ENCODE results near the gene DDI2. TPM values are rescaled to one million over a fixed set of nuclear protein-coding genes. Genes with fewer than 3 reads are reported as not detected.

Gene DDI2
- polyA plus RNA-seq, 1 donor (not counting 4 experiments of a cell fraction or from before 2014, with no cell fraction given) = 11.5 TPM

DNA sequence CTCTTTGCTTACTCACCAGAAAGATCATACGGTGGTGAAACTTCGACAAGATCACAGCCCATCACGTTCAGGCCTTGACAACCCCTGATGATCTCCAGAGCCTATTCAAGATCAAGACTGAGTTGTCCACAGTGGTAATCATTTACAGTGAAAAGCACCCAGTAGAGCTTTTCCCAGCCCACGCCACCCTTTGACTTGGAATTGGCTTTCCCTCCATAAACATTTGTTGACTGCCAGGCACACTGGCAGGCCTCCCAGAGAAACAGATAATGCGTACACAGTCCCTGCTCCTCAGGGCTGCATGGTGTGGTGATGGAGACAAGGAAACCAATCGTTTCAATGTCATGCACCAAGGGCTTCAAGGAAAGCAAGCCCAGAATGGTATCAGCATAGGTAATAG, 42.5 kb upstream of the DDI2 start:
- H3K79me2 ChIP-seq (ENCODE audit: control insufficient read depth, insufficient read depth, low read length) = no peaks in the 10 kb centered on the region
- no peaks in the 10 kb centered on the region for H3K36me3 ChIP-seq (ENCODE audit: control insufficient read depth in 2 of 2, extremely low read depth in 1 of 2, insufficient read depth in 2 of 2, low read length in 2 of 2)
- H3K27me3 ChIP-seq (ENCODE audit: control insufficient read depth, extremely low read depth, insufficient read depth, low read length) = no peaks in the 10 kb centered on the region
- H2AFZ ChIP-seq (ENCODE audit: control insufficient read depth, low read length) = no peak overlapping the region
- no peak overlapping the region for H3K4me2 ChIP-seq (ENCODE audit: control insufficient read depth, extremely low read depth, insufficient read depth, low read depth, low read length)
- FAIRE-seq (no peak), DNase-seq (ENCODE audit: low read depth, low spot score) (no peak)
- dilution Hi-C loops (cut with MboI; ENCODE audit: extremely low pct_ligation_motif_present, low sequenced_read_pairs) = no loop called here
- no peaks in the 10 kb centered on the region for H3K9me3 ChIP-seq (ENCODE audit: control insufficient read depth, low read depth, low read length)
- H3K4me1 ChIP-seq (ENCODE audit: control insufficient read depth, extremely low read depth, insufficient read depth, low read length) = no peaks in the 10 kb centered on the region
- H3K4me3 ChIP-seq (ENCODE audit: control insufficient read depth in 2 of 3, extremely low read depth in 1 of 3, insufficient read depth in 2 of 3, low read depth in 1 of 3, low read length in 3 of 3) = no peak overlapping the region
- no peak for TF ChIP-seq CTCF (optimal IDR thresholded peaks at IDR 0.05 in 1 of 3, IDR thresholded peaks at IDR 0.05 in 1 of 3, conservative IDR thresholded peaks at IDR 0.05 in 1 of 3; ENCODE audit: extremely low read depth in 1 of 3, insufficient read depth in 2 of 3, low read length in 3 of 3)
- TF ChIP-seq EZH2 (IDR thresholded peaks at IDR 0.05; ENCODE audit: low read length) = no peak
- H4K20me1 ChIP-seq (ENCODE audit: control insufficient read depth, extremely low read depth, insufficient read depth, low read length) = no peaks in the 10 kb centered on the region
- H3K9me1 ChIP-seq (ENCODE audit: control insufficient read depth, extremely low read depth, insufficient read depth, low read length) = no peaks in the 10 kb centered on the region
- H3K27ac ChIP-seq (ENCODE audit: control insufficient read depth, insufficient read depth, low read length) = no peak overlapping the region
- H3K9ac ChIP-seq (ENCODE audit: control insufficient read depth, extremely low read depth, insufficient read depth, low read length) = no peak overlapping the region

- no peak for FAIRE-seq
These were observed 41.6 kb upstream of the DDI2 start for GRCh38 chr1:15575549-15576150.

DNA sequence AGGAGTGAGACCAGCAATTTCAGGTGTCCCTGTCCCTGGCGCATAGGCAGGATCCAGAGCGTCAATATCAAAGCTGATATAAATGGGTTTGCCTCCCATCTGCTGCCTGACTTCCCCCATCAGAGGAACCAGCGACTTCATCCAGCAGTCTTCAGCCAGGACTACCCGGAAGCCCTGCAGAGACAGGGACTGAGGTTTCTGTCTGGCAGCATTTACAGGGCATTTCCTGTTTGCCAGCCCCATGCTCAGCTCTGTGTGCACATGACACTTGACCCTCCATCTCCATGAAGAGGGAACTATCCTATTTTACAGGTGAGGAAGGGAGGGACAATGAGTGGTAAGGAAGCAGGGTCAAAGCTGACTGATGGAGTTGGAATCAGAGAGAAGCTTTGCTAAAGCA, 39.6 kb upstream of the DDI2 start:
- Histone ChIP-seq H3K79me2 (ENCODE audit: control insufficient read depth, insufficient read depth, low read length) (no peaks in the 10 kb centered on the region), H3K4me2 (ENCODE audit: control insufficient read depth, extremely low read depth, insufficient read depth, low read depth, low read length) (no peak overlapping the region), H3K27me3 (ENCODE audit: control insufficient read depth, extremely low read depth, insufficient read depth, low read length) (no peaks in the 10 kb centered on the region), H2AFZ (ENCODE audit: control insufficient read depth, low read length) (no peak overlapping the region), H4K20me1 (ENCODE audit: control insufficient read depth, extremely low read depth, insufficient read depth, low read length) (no peaks in the 10 kb centered on the region), H3K4me1 (ENCODE audit: control insufficient read depth, extremely low read depth, insufficient read depth, low read length) (no peaks in the 10 kb centered on the region), H3K36me3 (ENCODE audit: control insufficient read depth in 2 of 2, extremely low read depth in 1 of 2, insufficient read depth in 2 of 2, low read length in 2 of 2) (no peaks in the 10 kb centered on the region), H3K9me3 (ENCODE audit: control insufficient read depth, low read depth, low read length) (no peaks in the 10 kb centered on the region), H3K9me1 (ENCODE audit: control insufficient read depth, extremely low read depth, insufficient read depth, low read length) (no peaks in the 10 kb centered on the region), H3K9ac (ENCODE audit: control insufficient read depth, extremely low read depth, insufficient read depth, low read length) (no peak overlapping the region), H3K27ac (ENCODE audit: control insufficient read depth, insufficient read depth, low read length) (no peak overlapping the region), H3K4me3 (ENCODE audit: control insufficient read depth in 2 of 3, extremely low read depth in 1 of 3, insufficient read depth in 2 of 3, low read depth in 1 of 3, low read length in 3 of 3) (no peak overlapping the region)
- dilution Hi-C loops (cut with MboI; ENCODE audit: extremely low pct_ligation_motif_present, low sequenced_read_pairs) = no loop called here
- DNase-seq (ENCODE audit: low read depth, low spot score) (no peak), FAIRE-seq (no peak)
- TF ChIP-seq EZH2 (IDR thresholded peaks at IDR 0.05; ENCODE audit: low read length) (no peak), CTCF (optimal IDR thresholded peaks at IDR 0.05 in 1 of 3, IDR thresholded peaks at IDR 0.05 in 1 of 3, conservative IDR thresholded peaks at IDR 0.05 in 1 of 3; ENCODE audit: extremely low read depth in 1 of 3, insufficient read depth in 2 of 3, low read length in 3 of 3) (no peak)

More at GRCh38 chr1:15575549-15576150, 41.6 kb upstream of the DDI2 start:
- H3K4me1 ChIP-seq (ENCODE audit: control insufficient read depth, extremely low read depth, insufficient read depth, low read length) = no peaks in the 10 kb centered on the region
- no peaks in the 10 kb centered on the region for H3K36me3 ChIP-seq (ENCODE audit: control insufficient read depth in 2 of 2, extremely low read depth in 1 of 2, insufficient read depth in 2 of 2, low read length in 2 of 2)
- no peaks in the 10 kb centered on the region for H3K79me2 ChIP-seq (ENCODE audit: control insufficient read depth, insufficient read depth, low read length)
- no peaks in the 10 kb centered on the region for H3K27me3 ChIP-seq (ENCODE audit: control insufficient read depth, extremely low read depth, insufficient read depth, low read length)
- DNase-seq (ENCODE audit: low read depth, low spot score) = no peak
- H3K4me3 ChIP-seq (ENCODE audit: control insufficient read depth in 2 of 3, extremely low read depth in 1 of 3, insufficient read depth in 2 of 3, low read depth in 1 of 3, low read length in 3 of 3) = no peak overlapping the region
- no peaks in the 10 kb centered on the region for H4K20me1 ChIP-seq (ENCODE audit: control insufficient read depth, extremely low read depth, insufficient read depth, low read length)
- H3K27ac ChIP-seq (ENCODE audit: control insufficient read depth, insufficient read depth, low read length) = no peak overlapping the region
- H3K4me2 ChIP-seq (ENCODE audit: control insufficient read depth, extremely low read depth, insufficient read depth, low read depth, low read length) = no peak overlapping the region
- dilution Hi-C loops (cut with MboI; ENCODE audit: extremely low pct_ligation_motif_present, low sequenced_read_pairs) = no loop called here
- no peak for TF ChIP-seq EZH2 (IDR thresholded peaks at IDR 0.05; ENCODE audit: low read length)
- H2AFZ ChIP-seq (ENCODE audit: control insufficient read depth, low read length) = no peak overlapping the region
- no peaks in the 10 kb centered on the region for H3K9me3 ChIP-seq (ENCODE audit: control insufficient read depth, low read depth, low read length)
- no peak overlapping the region for H3K9ac ChIP-seq (ENCODE audit: control insufficient read depth, extremely low read depth, insufficient read depth, low read length)
- H3K9me1 ChIP-seq (ENCODE audit: control insufficient read depth, extremely low read depth, insufficient read depth, low read length) = no peaks in the 10 kb centered on the region

All from keratinocyte (primary cell).